ENCODE measurements around the gene TMEM272. TPM values are rescaled to one million over a fixed set of nuclear protein-coding genes. Genes with fewer than 3 reads are reported as not detected.

Gene TMEM272
- total RNA-seq, 1 donor from 2014 or later = 0.26 TPM

DNA sequence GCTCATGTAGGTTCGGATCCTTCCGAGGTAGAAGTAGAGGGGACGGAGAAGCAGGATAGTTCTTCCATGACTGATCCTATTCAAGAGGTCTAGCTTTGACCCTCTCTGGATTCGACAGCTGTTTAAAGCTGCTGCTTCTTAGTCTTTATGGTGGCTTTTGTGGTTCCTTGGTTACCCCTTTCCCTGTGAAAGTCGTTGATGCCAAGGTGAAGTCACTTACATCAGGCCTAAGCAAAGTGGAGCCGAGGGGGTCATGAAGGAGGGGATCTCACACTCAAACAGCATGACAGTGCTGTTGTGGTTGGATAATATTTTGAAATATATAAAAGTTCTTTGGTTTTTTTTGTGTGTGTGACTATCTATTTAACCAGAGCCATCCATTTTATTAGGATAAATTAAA, 24.9 kb upstream of the TMEM272 start:
- DNase-seq (ENCODE audit: low spot score) = no peak
- H3K4me3 Mint-ChIP-seq = no peak overlapping the region
- peaks cover 13% of the 10 kb centered on the region for H3K27me3 Mint-ChIP-seq (ENCODE audit: insufficient read depth)
- intact Hi-C loops (cut with micrococcal nuclease) = no loop called here
- H3K9me3 Mint-ChIP-seq = no peaks in the 10 kb centered on the region
- H3K36me3 Mint-ChIP-seq (ENCODE audit: low read depth) = no peaks in the 10 kb centered on the region
- no peaks in the 10 kb centered on the region for H3K4me1 Mint-ChIP-seq (ENCODE audit: low read depth)
- no peak overlapping the region for H3K27ac Mint-ChIP-seq

DNA sequence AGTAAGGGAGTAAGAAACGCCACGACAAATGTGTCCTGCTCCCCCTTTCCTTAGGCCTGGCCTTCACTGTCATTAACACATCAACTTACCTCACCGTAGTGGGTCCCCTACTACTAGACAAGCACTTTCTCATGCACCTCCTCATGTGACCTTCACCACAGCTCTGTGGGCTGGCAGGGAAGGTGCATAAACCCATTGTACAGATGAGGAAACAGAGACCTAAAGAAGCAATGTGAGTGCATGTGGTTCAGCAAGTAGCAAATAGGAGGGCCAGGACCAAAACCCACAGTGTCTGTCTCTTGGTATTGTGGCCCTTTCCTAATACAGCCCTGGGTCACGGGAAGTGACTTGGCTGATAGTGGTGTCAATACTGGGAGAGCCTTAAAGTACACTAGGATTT, 22.1 kb upstream of the TMEM272 start:
- Mint-ChIP-seq H3K9me3 (no peaks in the 10 kb centered on the region), H3K4me1 (ENCODE audit: low read depth) (no peaks in the 10 kb centered on the region), H3K27me3 (ENCODE audit: insufficient read depth) (peaks cover 13% of the 10 kb centered on the region), H3K27ac (no peak overlapping the region), H3K36me3 (ENCODE audit: low read depth) (no peaks in the 10 kb centered on the region), H3K4me3 (no peak overlapping the region)
- DNase-seq (ENCODE audit: low spot score) = no peak
- intact Hi-C loops (cut with micrococcal nuclease) = no loop called here

DNA sequence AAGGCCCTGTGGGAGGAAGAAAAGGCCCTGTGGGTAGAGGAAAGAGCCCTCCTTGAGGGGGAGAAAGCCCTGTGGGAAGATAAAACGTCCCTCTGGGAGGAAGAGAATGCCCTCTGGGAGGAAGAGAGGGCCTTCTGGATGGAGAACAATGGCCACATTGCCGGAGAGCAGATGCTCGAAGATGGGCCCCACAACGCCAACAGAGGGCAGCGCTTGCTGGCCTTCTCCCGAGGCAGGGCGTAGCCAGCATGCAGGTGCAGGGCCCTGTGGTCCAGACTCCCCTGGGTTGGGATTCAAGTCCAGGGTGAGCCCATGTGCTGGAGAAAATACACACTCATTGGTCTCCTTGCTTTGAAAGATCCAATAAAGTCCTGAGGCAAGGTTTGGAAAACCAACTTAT, 20.9 kb upstream of the TMEM272 start:
- H3K4me3 Mint-ChIP-seq = no peak overlapping the region
- DNase-seq (ENCODE audit: low spot score) = no peak
- H3K4me1 Mint-ChIP-seq (ENCODE audit: low read depth) = peaks cover 7% of the 10 kb centered on the region
- H3K27ac Mint-ChIP-seq = no peak overlapping the region
- no peaks in the 10 kb centered on the region for H3K9me3 Mint-ChIP-seq
- peaks cover 7% of the 10 kb centered on the region for H3K27me3 Mint-ChIP-seq (ENCODE audit: insufficient read depth)
- intact Hi-C loops (cut with micrococcal nuclease) = no loop called here
- H3K36me3 Mint-ChIP-seq (ENCODE audit: low read depth) = no peaks in the 10 kb centered on the region

DNA sequence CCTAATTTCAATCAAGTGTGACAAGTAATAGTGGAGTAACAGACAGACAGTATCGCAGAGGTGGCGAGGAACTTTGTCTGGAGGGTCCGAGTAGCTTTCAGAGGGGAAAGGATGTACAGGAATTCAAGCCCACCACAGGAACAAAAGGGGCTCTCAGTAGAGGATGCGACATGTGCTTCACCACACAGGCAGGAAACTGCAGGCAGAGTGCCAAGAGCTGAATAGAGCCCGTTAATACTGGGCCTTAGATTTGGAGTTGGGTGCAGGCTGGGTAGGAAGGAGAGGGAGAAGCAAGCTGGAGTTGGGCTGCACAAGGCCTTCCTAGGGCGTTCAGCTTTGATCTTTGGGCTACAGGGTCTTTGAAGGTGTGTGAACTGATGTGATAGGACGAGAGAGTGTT, 18.0 kb upstream of the TMEM272 start:
- DNase-seq (ENCODE audit: low spot score) = no peak
- Mint-ChIP-seq H3K27me3 (ENCODE audit: insufficient read depth) (peaks cover 2% of the 10 kb centered on the region), H3K4me3 (no peak overlapping the region), H3K9me3 (no peaks in the 10 kb centered on the region), H3K4me1 (ENCODE audit: low read depth) (peaks cover 7% of the 10 kb centered on the region), H3K27ac (no peak overlapping the region), H3K36me3 (ENCODE audit: low read depth) (no peaks in the 10 kb centered on the region)
- intact Hi-C loops (cut with micrococcal nuclease) = no loop called here

DNA sequence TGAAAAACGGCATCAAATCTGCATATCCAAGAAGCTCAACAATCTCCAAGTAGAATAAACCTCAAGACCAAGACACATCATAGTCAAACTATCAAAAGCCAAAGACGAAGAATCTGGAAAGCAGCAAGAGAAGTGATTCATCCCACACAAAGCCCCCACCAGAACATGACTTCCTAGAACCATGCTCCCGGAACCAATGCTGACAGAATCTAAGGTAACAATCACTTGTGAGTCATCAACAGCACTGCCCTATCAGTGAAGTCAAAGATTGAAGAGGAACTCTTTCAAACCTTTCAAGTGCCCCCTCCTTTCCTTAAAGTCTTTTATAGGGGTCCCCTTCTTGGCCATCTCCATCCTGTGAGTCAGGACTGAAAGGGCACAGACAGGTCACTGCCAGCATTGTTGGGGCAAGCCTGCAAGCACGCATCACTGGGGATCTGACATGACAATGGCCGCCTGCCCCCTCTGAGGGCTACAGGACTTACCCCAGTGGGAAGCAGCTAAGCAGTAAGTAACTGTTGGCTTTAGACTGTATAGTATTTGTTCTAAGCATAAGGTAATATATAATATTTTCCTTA, 16.8 kb upstream of the TMEM272 start, which contains the start of gene CCDC70:
Gene CCDC70 (plus strand): TSS at position 247 of the 578 bp plus-strand sequence. CDS start 3,443 bp downstream, outside the sequence.
- peaks cover 6% of the 10 kb centered on the region for H3K27me3 Mint-ChIP-seq (ENCODE audit: insufficient read depth)
- DNase-seq (ENCODE audit: low spot score) = no peak
- H3K4me3 Mint-ChIP-seq = no peak within 1 kb of the TSS
- no peak within 1 kb of the TSS for H3K27ac Mint-ChIP-seq
- peaks cover 7% of the 10 kb centered on the region for H3K4me1 Mint-ChIP-seq (ENCODE audit: low read depth)
- intact Hi-C loops (cut with micrococcal nuclease) = no loop called here
- H3K36me3 Mint-ChIP-seq (ENCODE audit: low read depth) = no peaks in the 10 kb centered on the region
- H3K9me3 Mint-ChIP-seq = no peaks in the 10 kb centered on the region

DNA sequence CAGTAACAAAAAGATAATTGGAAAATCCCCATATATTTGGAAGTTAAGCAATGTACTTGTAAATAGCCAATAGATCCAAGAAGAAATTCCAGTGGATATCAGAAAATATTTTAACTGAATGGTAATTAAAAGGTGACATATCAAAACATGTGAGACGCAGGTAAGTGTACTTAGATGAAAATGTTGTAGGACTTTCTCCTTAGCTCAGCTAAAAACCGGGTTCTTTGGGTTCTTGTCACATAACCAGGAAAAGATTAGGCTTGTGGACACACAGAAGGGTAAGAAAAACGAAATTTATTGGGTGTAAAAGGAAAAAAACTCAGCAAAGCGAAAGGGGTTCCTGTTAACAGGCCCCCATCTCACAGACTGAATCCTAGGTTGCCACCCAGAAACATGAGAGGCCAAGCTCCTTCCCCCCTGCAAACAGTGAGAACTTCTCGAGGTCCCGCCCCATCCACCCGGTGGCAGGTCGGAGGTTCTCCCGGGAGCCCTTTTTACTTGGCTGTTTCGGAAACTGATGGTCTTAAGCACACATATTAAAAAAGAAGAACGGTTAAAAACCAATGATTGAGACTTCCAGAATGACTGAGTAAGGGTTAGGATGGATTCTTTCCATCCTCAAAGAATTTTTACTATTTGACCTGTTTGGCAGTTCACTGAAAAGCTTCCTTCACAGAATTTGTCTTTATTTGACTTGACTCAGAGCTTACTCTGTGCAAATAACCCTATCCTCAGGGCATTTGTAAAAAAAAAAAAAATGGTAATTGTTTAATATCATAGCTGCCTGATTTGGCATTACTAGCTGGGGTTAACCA, 13.7 kb upstream of the TMEM272 start:
- peaks cover 16% of the 10 kb centered on the region for H3K27me3 Mint-ChIP-seq (ENCODE audit: insufficient read depth)
- intact Hi-C loops (cut with micrococcal nuclease) = no loop called here

DNA sequence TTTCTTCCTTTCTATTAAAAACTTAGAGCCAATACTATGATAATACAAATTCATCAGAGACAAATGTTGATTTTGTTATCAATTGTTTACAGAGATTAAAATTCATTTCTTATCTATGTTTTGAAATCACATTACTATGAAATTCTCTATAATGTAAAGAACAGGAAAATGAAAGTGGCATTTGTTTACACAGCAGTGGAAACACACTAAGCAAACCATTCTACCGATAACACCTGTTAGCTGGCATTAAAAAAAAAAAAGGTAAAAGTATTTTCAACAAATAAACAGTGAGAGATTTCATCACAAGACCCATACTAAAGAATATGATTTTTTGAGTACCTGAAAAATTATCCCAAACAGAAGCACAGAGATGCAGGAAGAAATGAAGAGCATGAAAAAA, 12.0 kb upstream of the TMEM272 start:
- Mint-ChIP-seq H3K4me3 (no peak overlapping the region), H3K36me3 (ENCODE audit: low read depth) (no peaks in the 10 kb centered on the region), H3K27me3 (ENCODE audit: insufficient read depth) (peaks cover 18% of the 10 kb centered on the region), H3K4me1 (ENCODE audit: low read depth) (peaks cover 7% of the 10 kb centered on the region), H3K27ac (no peak overlapping the region), H3K9me3 (no peaks in the 10 kb centered on the region)
- DNase-seq (ENCODE audit: low spot score) = no peak
- intact Hi-C loops (cut with micrococcal nuclease) = no loop called here

More for the DNA sequence above, 13.7 kb upstream of the TMEM272 start:
- no peak overlapping the region for H3K27ac Mint-ChIP-seq
- no peaks in the 10 kb centered on the region for H3K9me3 Mint-ChIP-seq
- no peak overlapping the region for H3K4me3 Mint-ChIP-seq
- no peak for DNase-seq (ENCODE audit: low spot score)
- no peaks in the 10 kb centered on the region for H3K36me3 Mint-ChIP-seq (ENCODE audit: low read depth)
- peaks cover 7% of the 10 kb centered on the region for H3K4me1 Mint-ChIP-seq (ENCODE audit: low read depth)

DNA sequence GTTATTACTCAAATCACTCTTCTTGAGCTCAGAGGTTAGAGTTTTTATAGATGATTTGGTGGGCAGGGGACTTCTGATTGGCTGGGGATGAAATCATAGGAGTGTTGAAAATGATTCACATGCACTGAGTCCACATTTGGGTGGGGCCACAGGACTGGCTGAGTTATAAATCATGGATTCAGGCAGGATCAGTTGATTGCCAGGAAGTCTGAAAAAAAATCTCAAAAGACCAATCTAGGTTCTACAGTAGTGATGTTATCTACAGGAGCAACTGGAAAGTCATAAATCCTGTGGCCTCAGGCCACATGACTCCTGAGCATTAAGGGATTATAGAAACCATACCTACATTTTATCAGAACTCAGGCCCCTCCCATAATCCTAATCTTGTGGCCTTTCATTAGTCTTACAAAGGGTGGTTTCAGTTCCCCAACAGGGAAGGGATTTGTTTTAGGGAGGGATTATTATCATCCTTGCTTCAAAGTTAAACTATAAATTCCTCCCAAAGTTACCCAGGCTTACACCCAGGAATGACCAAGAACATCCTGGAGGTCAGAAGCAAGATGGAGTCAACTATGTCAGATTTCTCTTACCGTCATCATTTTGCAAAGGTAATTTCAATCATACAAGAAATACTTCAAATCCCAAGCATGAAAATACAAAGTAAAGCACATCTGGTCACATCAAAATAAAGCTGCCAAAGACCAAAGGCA, 11.2 kb upstream of the TMEM272 start:
- Mint-ChIP-seq H3K27me3 (ENCODE audit: insufficient read depth) (peaks cover 20% of the 10 kb centered on the region), H3K36me3 (ENCODE audit: low read depth) (no peaks in the 10 kb centered on the region), H3K4me1 (ENCODE audit: low read depth) (peaks cover under 1% of the 10 kb centered on the region), H3K4me3 (no peak overlapping the region), H3K9me3 (no peaks in the 10 kb centered on the region), H3K27ac (no peak overlapping the region)
- no peak for DNase-seq (ENCODE audit: low spot score)
- intact Hi-C loops (cut with micrococcal nuclease) = no loop called here

DNA sequence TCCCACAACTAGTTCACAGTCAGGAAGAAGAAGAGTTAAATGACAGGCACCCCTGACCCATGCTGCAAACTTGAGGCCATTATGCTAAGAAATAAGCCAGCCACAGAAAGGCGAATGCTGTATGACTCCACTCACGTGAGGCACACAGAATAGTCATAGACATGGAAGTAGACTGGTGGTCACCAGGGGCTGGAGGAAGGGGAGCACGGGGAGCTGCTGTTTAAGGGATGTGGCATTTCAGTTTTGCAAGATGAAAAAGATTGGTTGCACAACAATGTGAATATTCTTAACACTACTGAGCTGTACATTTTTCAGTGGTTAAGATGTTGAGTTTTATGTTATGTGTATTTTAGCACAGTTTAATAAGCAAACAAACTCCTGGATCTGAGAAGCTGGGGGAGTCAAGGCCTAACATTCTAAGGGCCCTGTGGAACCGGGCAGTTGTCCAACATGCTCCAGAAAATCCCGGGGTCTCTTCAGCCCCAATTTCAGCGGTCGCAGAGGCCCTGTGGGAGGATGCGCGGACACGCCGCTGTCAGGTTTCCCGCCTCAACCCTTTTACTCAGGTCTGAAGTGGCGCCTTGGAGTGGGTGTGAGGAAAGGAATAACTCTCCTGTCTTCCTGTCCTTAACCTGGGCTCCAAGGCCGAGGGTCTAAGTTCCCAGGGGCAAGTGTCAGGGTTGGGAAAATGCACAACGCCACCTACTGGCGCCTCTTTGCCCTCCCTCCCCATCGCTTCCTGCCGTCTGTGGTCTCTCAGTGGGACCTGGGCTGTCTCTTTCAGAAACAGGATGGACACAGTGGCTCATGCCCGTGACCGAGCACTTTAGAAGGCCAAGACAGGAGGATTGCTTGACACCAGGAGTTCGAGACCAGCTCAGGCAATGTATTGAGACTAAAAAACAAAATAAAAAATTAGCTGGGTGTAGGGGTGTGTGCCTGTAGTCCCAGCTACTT, 4.4 kb upstream of the TMEM272 start:
- Mint-ChIP-seq H3K9me3 (no peaks in the 10 kb centered on the region), H3K27ac (peak overlapping the region; percentile 40), H3K27me3 (ENCODE audit: insufficient read depth) (peaks cover 14% of the 10 kb centered on the region), H3K4me1 (ENCODE audit: low read depth) (peaks cover 10% of the 10 kb centered on the region), H3K36me3 (ENCODE audit: low read depth) (no peaks in the 10 kb centered on the region), H3K4me3 (no peak overlapping the region)
- DNase-seq (ENCODE audit: low spot score) = peak; percentile 17
- intact Hi-C loops (cut with micrococcal nuclease) = loop anchor here (1.0 to 5.0 kb wide), 3 partner anchors 34 to 278 kb away; partner anchors contain the start of genes DHRS12 and NEK5

DNA sequence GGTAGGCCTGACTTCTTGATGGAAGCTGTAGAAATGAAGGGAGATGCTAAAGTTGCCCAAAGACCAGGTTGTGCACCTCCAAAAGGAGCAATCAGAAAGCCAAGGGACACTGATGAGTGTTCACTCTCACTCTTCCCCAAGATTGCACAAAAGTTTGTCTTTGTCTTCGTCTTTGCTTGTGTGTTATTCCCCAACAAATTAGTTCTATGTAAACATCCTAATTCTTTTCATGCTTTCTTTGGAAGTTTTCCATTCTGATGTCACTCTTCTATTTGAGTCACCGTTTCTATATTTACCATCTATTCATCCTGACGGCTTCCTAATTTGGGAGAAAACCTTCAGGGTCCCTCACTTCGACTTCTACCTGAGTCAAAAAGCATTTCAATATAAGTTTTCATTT, 3.7 kb upstream of the TMEM272 start:
- no peak overlapping the region for H3K27ac Mint-ChIP-seq
- DNase-seq (ENCODE audit: low spot score) = no peak
- no peaks in the 10 kb centered on the region for H3K36me3 Mint-ChIP-seq (ENCODE audit: low read depth)
- H3K4me1 Mint-ChIP-seq (ENCODE audit: low read depth) = peaks cover 12% of the 10 kb centered on the region
- no peaks in the 10 kb centered on the region for H3K9me3 Mint-ChIP-seq
- H3K27me3 Mint-ChIP-seq (ENCODE audit: insufficient read depth) = peaks cover 15% of the 10 kb centered on the region
- no peak overlapping the region for H3K4me3 Mint-ChIP-seq
- intact Hi-C loops (cut with micrococcal nuclease) = loop anchor here (1.0 to 5.0 kb wide), 3 partner anchors 33 to 279 kb away; partner anchors contain the start of genes DHRS12 and NEK5

DNA sequence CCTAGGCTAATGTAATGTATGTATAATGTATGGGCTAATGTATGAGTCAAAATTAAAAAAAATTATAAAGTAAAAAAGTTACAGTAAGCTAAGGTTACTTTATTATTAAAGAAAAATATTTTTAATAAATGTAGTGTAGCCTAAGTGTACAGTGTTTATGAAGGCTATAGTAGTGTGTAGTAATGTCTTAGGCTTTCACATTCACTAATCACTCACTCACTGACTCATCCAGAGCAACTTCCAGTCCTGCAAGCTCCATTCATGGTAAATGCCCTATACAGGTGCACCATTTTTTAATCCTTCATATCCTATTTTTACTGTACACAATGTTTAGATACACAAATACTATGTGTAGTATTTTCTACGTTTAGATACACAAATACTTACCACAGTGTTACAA, 1.8 kb upstream of the TMEM272 start:
- Mint-ChIP-seq H3K4me3 (no peak overlapping the region), H3K4me1 (ENCODE audit: low read depth) (peaks cover 12% of the 10 kb centered on the region), H3K27ac (no peak overlapping the region), H3K27me3 (ENCODE audit: insufficient read depth) (peaks cover 13% of the 10 kb centered on the region), H3K9me3 (no peaks in the 10 kb centered on the region), H3K36me3 (ENCODE audit: low read depth) (no peaks in the 10 kb centered on the region)
- intact Hi-C loops (cut with micrococcal nuclease) = loop anchor here (5.0 kb wide), 2 partner anchors 44 to 281 kb away; partner anchors contain the start of genes DHRS12 and NEK5
- DNase-seq (ENCODE audit: low spot score) = no peak

Data from activated T-helper 1 cell treated with anti-CD3 and anti-CD28 coated beads, Interleukin-12 subunit alpha, Interleukin-12 subunit beta, Interleukin-2, Interleukin-4 antibody, amounts not matched to agents 30 ng/mL and 10 ng/mL and 1 ng/mL, durations not matched to agents 14 hours and 24 hours and 36 hours (primary cell).